C4-2B (cell line): ENCODE data around the gene USP35.
A peak's percentile ranks its signal among the peaks of the same experiment; 100 is the strongest.

Source experiments
- H3K27ac ChIP-seq: fragments of 450-650 bp; 2 replicates; pipeline ENCODE4 v1.5.1; 2017
- CTCF ChIP-seq: fragments of 450-650 bp; conservative IDR thresholded peaks from 2 replicates; pipeline ENCODE4 v1.5.1; 2017; ENCODE audit warnings: mild to moderate bottlenecking
- ZFX ChIP-seq: fragments of 450-650 bp; IDR thresholded peaks from 2 replicates; pipeline ENCODE4 v1.6.1; 2017

The USP35 gene

GRCh38 chr11:78150346-78150745 lies 38.4 kb upstream of the USP35 start:
- TF ChIP-seq CTCF = no peak
- TF ChIP-seq ZFX = no peak

GRCh38 chr11:78150754-78151153 lies 38.0 kb upstream of the USP35 start:
- no peak for TF ChIP-seq CTCF
- TF ChIP-seq ZFX = no peak
- H3K27ac ChIP-seq = no peak overlapping the region

More at GRCh38 chr11:78150346-78150745, 38.4 kb upstream of the USP35 start:
- no peak overlapping the region for H3K27ac ChIP-seq

- H3K27ac ChIP-seq = no peak overlapping the region
- TF ChIP-seq ZFX (no peak), CTCF (no peak)
Observed at GRCh38 chr11:78151804-78152203, 36.9 kb upstream of the USP35 start.

GRCh38 chr11:78156127-78156844 lies 32.4 kb upstream of the USP35 start:
- H3K27ac ChIP-seq = peak overlapping the region; percentile 95
- no peak for TF ChIP-seq CTCF
- TF ChIP-seq ZFX = peak; percentile 36; the same call in 1 of the 2 replicates

- TF ChIP-seq ZFX (no peak), CTCF (no peak)
- peak overlapping the region; percentile 95; the same call in 1 of the 2 replicates for H3K27ac ChIP-seq
Observed at GRCh38 chr11:78158987-78159652, 29.6 kb upstream of the USP35 start.

GRCh38 chr11:78160557-78160956 lies 28.2 kb upstream of the USP35 start:
- TF ChIP-seq CTCF = no peak
- no peak for TF ChIP-seq ZFX
- H3K27ac ChIP-seq = no peak overlapping the region

GRCh38 chr11:78161346-78161745 lies 27.4 kb upstream of the USP35 start:
- TF ChIP-seq CTCF = no peak
- no peak for TF ChIP-seq ZFX

More at GRCh38 chr11:78161346-78161745, 27.4 kb upstream of the USP35 start:
- no peak overlapping the region for H3K27ac ChIP-seq
